ENCODE data around the gene MACROD2. TPM values are rescaled to one million over a fixed set of nuclear protein-coding genes. Genes with fewer than 3 reads are reported as not detected.

The MACROD2 gene
- total and polyA plus RNA-seq, 2 of the 4 experiments (the other 2 are of a cell fraction), result not detected

DNA sequence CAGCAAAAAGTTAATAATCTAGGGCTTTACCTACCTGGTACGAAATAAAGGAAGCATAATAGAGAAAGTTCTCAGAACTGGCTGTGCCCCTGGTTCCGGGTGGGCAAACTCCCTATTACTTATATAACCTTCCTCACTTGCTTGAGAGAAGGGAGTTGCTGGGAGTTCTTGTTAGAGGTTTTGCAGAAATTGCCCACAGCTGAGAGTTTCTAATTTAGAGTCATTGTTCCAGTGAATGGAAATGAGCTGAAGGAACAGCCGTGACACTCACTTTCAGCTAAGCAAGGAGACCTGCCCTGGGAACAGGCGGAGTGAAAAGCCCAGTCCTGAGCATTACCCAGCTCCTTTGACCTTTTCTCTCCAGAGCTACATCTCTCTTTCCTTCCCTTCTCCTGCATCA, 936.7 kb downstream of the MACROD2 start:
- no peak overlapping the region for H3K4me2 ChIP-seq (ENCODE audit: low read depth, low read length)
- no peak overlapping the region for H2BK20ac ChIP-seq (ENCODE audit: low read depth, low read length)
- H3K9me3 ChIP-seq (ENCODE audit: control insufficient read depth, insufficient read depth, low read length), result peaks cover 10% of the 10 kb centered on the region
- H2AK9ac ChIP-seq (replicated peaks; ENCODE audit: low read depth, low read length, poor library complexity), result no peak overlapping the region
- no peaks in the 10 kb centered on the region for H3K9me1 ChIP-seq (ENCODE audit: insufficient read depth, low read length)
- H3K36me3 ChIP-seq (ENCODE audit: control insufficient read depth, insufficient read depth, low read length), result no peaks in the 10 kb centered on the region
- intact Hi-C loops (cut with micrococcal nuclease), result no loop called here
- no peak for TF ChIP-seq ELK1 (IDR thresholded peaks at IDR 0.05; ENCODE audit: borderline replicate concordance, low read depth, low read length)
- TF ChIP-seq MXI1 (IDR thresholded peaks at IDR 0.05; ENCODE audit: borderline replicate concordance, low read depth, low read length), result no peak
- no peak for TF ChIP-seq MAZ (IDR thresholded peaks at IDR 0.05; ENCODE audit: borderline replicate concordance, low read depth, low read length)
- TF ChIP-seq RAD21 (IDR thresholded peaks at IDR 0.05; ENCODE audit: low read length), result no peak
- TF ChIP-seq NFE2L2 (IDR thresholded peaks at IDR 0.05; ENCODE audit: low read depth, low read length), result no peak
- no peak for TF ChIP-seq CTCF (conservative IDR thresholded peaks at IDR 0.05; ENCODE audit: low read depth, low read length)
- no peak for TF ChIP-seq POLR2A (IDR thresholded peaks at IDR 0.05; ENCODE audit: low read depth, low read length)
- H2AFZ ChIP-seq (replicated peaks; ENCODE audit: low read length, poor library complexity), result no peak overlapping the region
- 40% methylated on average over 1 of the region's 4 CpGs; no CpG with 5 or more reads in 1 of the 2 experiments for WGBS, 2 experiments (ENCODE audit: extremely low coverage in 2 of 2, insufficient read length in 1 of 2)
- H3K4me3 ChIP-seq (ENCODE audit: insufficient read depth, low read depth, low read length), result no peak overlapping the region
- ATAC-seq (ENCODE audit: low read depth) (no peak), DNase-seq (no peak)
- no peak overlapping the region for H4K91ac ChIP-seq (ENCODE audit: insufficient read depth, low read depth, low read length)
- H3K79me1 ChIP-seq (ENCODE audit: low read depth in 1 of 2, low read length in 2 of 2), result no peaks in the 10 kb centered on the region
- ChIA-PET POLR2A (ENCODE audit: unreplicated experiment) (interaction anchor here (0.7 kb wide), 1 partner anchor 32 kb away, joined by 11 read pairs; no protein-coding TSS in a partner anchor), CTCF (interaction anchor here (0.6 kb wide), 1 partner anchor 14 kb away, joined by 3 read pairs; no protein-coding TSS in a partner anchor)
- H4K8ac ChIP-seq (ENCODE audit: low read depth in 2 of 2, low read length in 2 of 2), result no peak overlapping the region
- in situ Hi-C loops (cut with MboI; ENCODE audit: low sequenced_read_pairs), result no loop called here
- H3K9ac ChIP-seq (ENCODE audit: low read depth, low read length), result no peak overlapping the region
- no peaks in the 10 kb centered on the region for H3K27me3 ChIP-seq (ENCODE audit: control insufficient read depth, insufficient read depth, low read length)
- dilution Hi-C loops (cut with HindIII; ENCODE audit: low sequenced_read_pairs, unreplicated experiment), result no loop called here
- no peak overlapping the region for H2BK5ac ChIP-seq (ENCODE audit: low read depth, low read length, poor library complexity, severe bottlenecking)
- no peak overlapping the region for H3K14ac ChIP-seq (replicated peaks; ENCODE audit: low read depth, low read length)
- H3K18ac ChIP-seq (ENCODE audit: low read depth, low read length), result no peak overlapping the region
- no peak overlapping the region for H2AK5ac ChIP-seq (ENCODE audit: low read depth, low read length)
- H2BK120ac ChIP-seq (ENCODE audit: low read depth, low read length), result no peak overlapping the region
- H3K4me1 ChIP-seq (ENCODE audit: control insufficient read depth, insufficient read depth, low read length), result no peaks in the 10 kb centered on the region
- no peak overlapping the region for H3K4ac ChIP-seq (ENCODE audit: low read depth, low read length)
- no peak overlapping the region for H4K5ac ChIP-seq (ENCODE audit: low read depth, low read length)
- no peak overlapping the region for H3K27ac ChIP-seq (ENCODE audit: insufficient read depth, low read length)
- H3K23ac ChIP-seq (ENCODE audit: low read depth, low read length), result no peak overlapping the region
- no TSS peak for BruUV-seq (replicated peaks)
- no peak overlapping the region for H2BK15ac ChIP-seq (ENCODE audit: low read depth, low read length)
- no peaks in the 10 kb centered on the region for H4K20me1 ChIP-seq (ENCODE audit: insufficient read depth, low read length)
- no peak overlapping the region for H3K56ac ChIP-seq (ENCODE audit: extremely low read depth, insufficient read depth, low read length)

Measured in IMR-90 (cell line).